ENCODE measurements around the gene MEF2B.
"Not testable (repeated sequence)": the region's sequence is repeated elsewhere in the genome, so short reads cannot be mapped to it uniquely, and the experiment has no call there.

MEF2B gene

GRCh38 chr19:19121371-19121770, 48.7 kb downstream of the MEF2B start:
- DNase-seq = no peak

- DNase-seq = peak in 1 of 5 experiments; percentile 51
Measured at GRCh38 chr19:19120308-19121231, 49.5 kb downstream of the MEF2B start.

- no peak for DNase-seq
Measured at GRCh38 chr19:19119325-19120237, 50.5 kb downstream of the MEF2B start.

GRCh38 chr19:19115954-19116353, 54.1 kb downstream of the MEF2B start:
- peak in 4 of 5 experiments; percentile 9 to 41 (median 30) for DNase-seq

GRCh38 chr19:19113040-19113626, 56.9 kb downstream of the MEF2B start:
- peak in 1 of 5 experiments; percentile 24 for DNase-seq

GRCh38 chr19:19111967-19112580, 58.0 kb downstream of the MEF2B start:
- no peak for DNase-seq

GRCh38 chr19:19111136-19111835, 58.8 kb downstream of the MEF2B start:
- DNase-seq = no peak

GRCh38 chr19:19110410-19111135, 59.5 kb downstream of the MEF2B start:
- peak in 1 of 5 experiments; percentile 51 for DNase-seq

GRCh38 chr19:19109601-19110000, 60.5 kb downstream of the MEF2B start:
- no peak for DNase-seq

- no peak for DNase-seq
Measured at GRCh38 chr19:19107654-19108053, 62.4 kb downstream of the MEF2B start.

- not testable (repeated sequence) for DNase-seq
Measured at GRCh38 chr19:19106938-19107337, 63.1 kb downstream of the MEF2B start.

GRCh38 chr19:19106056-19106551, 64.0 kb downstream of the MEF2B start:
- DNase-seq = no peak

GRCh38 chr19:19105365-19106055, 64.6 kb downstream of the MEF2B start:
- DNase-seq = no peak

GRCh38 chr19:19103167-19103566, 66.9 kb downstream of the MEF2B start:
- DNase-seq = no peak

- DNase-seq = not testable (repeated sequence)
Measured at GRCh38 chr19:19102566-19102965, 67.5 kb downstream of the MEF2B start.

GRCh38 chr19:19101540-19101939, 68.5 kb downstream of the MEF2B start:
- DNase-seq = no peak

GRCh38 chr19:19098703-19099632, 71.1 kb downstream of the MEF2B start:
- DNase-seq = no peak

- no peak for DNase-seq
Measured at GRCh38 chr19:19098084-19098702, 71.9 kb downstream of the MEF2B start.

All from T-helper 2 cell (primary cell).